A549 (cell line): ENCODE data around the gene OCIAD2. TPM values are rescaled to one million over a fixed set of nuclear protein-coding genes. Genes with fewer than 3 reads are reported as not detected.

Experiments used
- ATAC-seq, 2 experiments: fragments of 200-7000 bp in 1 of 2; fragments of >200 bp in 1 of 2; cut with Nextera tagmentation in 1 of 2; cut with Tn5 transposase in 1 of 2; 3 replicates each; pipeline versions ENCODE4 v1.8.0 to v1.9.1; 2018 to 2020; ENCODE audit warnings: mild to moderate bottlenecking in 1 of 2, moderate library complexity in 1 of 2
- CTCF ChIA-PET: fragments of 300-600 bp; sonication (Branson Sonifier 250); formaldehyde crosslinking; extraction: SDS; loops from one replicate; lab custom pipeline; 2021; ENCODE audit warnings: antibody characterized with exemption, inconsistent platforms; lab: Yijun Ruan, JAX
- POLR2A ChIA-PET: fragments of 350-600 bp; formaldehyde crosslinking; extraction: SDS; loops from one replicate; lab custom pipeline; 2021; ENCODE audit warnings: antibody characterized with exemption, inconsistent platforms; lab: Yijun Ruan, JAX
- DNase-seq, 2 experiments: peaks; one replicate each; pipeline versions ENCODE4 v3.0.0 to v3.0.0-alpha.2; 2011 to 2016; ENCODE audit warnings: low read depth in 1 of 2, low spot score in 1 of 2
- FAIRE-seq: peaks from 2 replicates; lab custom pipeline; 2011; peaks lifted over from hg19 to GRCh38; lab: Jason Lieb, UNC
- H3K27ac ChIP-seq, 2 experiments: fragments of >200 bp; sonication (Bioruptor Twin); formaldehyde crosslinking; 3 replicates each; pipeline ENCODE4 v1.5.1; 2016 to 2017
- H3K4me1 ChIP-seq: fragments of >200 bp; sonication (Bioruptor Twin); formaldehyde crosslinking; 3 replicates; pipeline ENCODE4 v1.6.1; 2016
- H3K4me2 ChIP-seq: fragments of >200 bp; sonication (Bioruptor Twin); formaldehyde crosslinking; 3 replicates; pipeline ENCODE4 v1.6.1; 2016
- H3K4me3 ChIP-seq: fragments of >200 bp; sonication (Bioruptor Twin); formaldehyde crosslinking; 3 replicates; pipeline ENCODE4 v1.5.1; 2016
- H3K9me3 ChIP-seq: fragments of >200 bp; sonication (Bioruptor Twin); formaldehyde crosslinking; 3 replicates; pipeline ENCODE4 v1.6.1; 2016
- CBX2 ChIP-seq: fragments of 200-600 bp; sonication (generic); IDR thresholded peaks from 2 replicates; pipeline ENCODE4 v1.6.1; 2016; ENCODE audit warnings: low read depth, mild to moderate bottlenecking, borderline replicate concordance
- CHD2 ChIP-seq: fragments of 150-350 bp; IDR thresholded peaks from 2 replicates; pipeline ENCODE4 v1.6.1; 2014; ENCODE audit warnings: low read length; ENCODE audit not compliant: partially characterized antibody
- EHF ChIP-seq: fragments of 250-450 bp; sonication (Bioruptor Pico); IDR thresholded peaks from 2 replicates; pipeline ENCODE4 v1.5.0; 2020; ENCODE audit warnings: mild to moderate bottlenecking
- EHMT2 ChIP-seq: fragments of 200-600 bp; sonication (generic); IDR thresholded peaks from 2 replicates; pipeline ENCODE4 v1.6.1; 2016; ENCODE audit warnings: antibody characterized with exemption, low read depth, mild to moderate bottlenecking, moderate library complexity
- FOSB ChIP-seq: fragments of 250-450 bp; sonication (Bioruptor Pico); IDR thresholded peaks from 2 replicates; pipeline ENCODE4 v1.5.0; 2020; ENCODE audit warnings: mild to moderate bottlenecking, moderate library complexity
- FOSL2 ChIP-seq, 2 experiments: fragments of 450-650 bp in 1 of 2; fragments of >200 bp in 1 of 2; sonication (Bioruptor Twin) in 1 of 2; formaldehyde crosslinking; IDR thresholded peaks; 2 replicates each; pipeline versions ENCODE4 v1.5.0 to v1.6.1; 2016 to 2020; ENCODE audit warnings: mild to moderate bottlenecking in 1 of 2, moderate library complexity in 1 of 2
- GATA3 ChIP-seq: IDR thresholded peaks from 2 replicates; pipeline ENCODE4 v1.6.1; 2012; ENCODE audit warnings: borderline replicate concordance
- HEYL ChIP-seq: fragments of 250-450 bp; sonication (Bioruptor Pico); IDR thresholded peaks from 2 replicates; pipeline ENCODE4 v1.8.0; 2021; ENCODE audit warnings: mild to moderate bottlenecking, moderate library complexity
- HOXA7 ChIP-seq: fragments of 250-450 bp; sonication (Bioruptor Pico); IDR thresholded peaks from 2 replicates; pipeline ENCODE4 v1.5.0; 2020; ENCODE audit warnings: mild to moderate bottlenecking, moderate library complexity
- JUNB ChIP-seq: fragments of >200 bp; sonication (Bioruptor Twin); formaldehyde crosslinking; IDR thresholded peaks from 2 replicates; pipeline ENCODE4 v1.6.1; 2016
- MAZ ChIP-seq: fragments of 150-350 bp; IDR thresholded peaks from 2 replicates; pipeline ENCODE4 v1.6.1; 2014; ENCODE audit warnings: antibody characterized with exemption, low read depth, low read length, borderline replicate concordance
- NFE2L2 ChIP-seq: fragments of 150-350 bp; conservative IDR thresholded peaks from 2 replicates; pipeline ENCODE4 v1.6.1; 2014; ENCODE audit warnings: low read length
- RCOR1 ChIP-seq: fragments of 150-350 bp; IDR thresholded peaks from 2 replicates; pipeline ENCODE4 v1.6.1; 2014; ENCODE audit warnings: antibody characterized with exemption, low read length, low read depth
- RFX5 ChIP-seq: fragments of 450-650 bp; IDR thresholded peaks from 2 replicates; pipeline ENCODE4 v1.7.1; 2014; ENCODE audit warnings: antibody characterized with exemption, mild to moderate bottlenecking, moderate library complexity
- SREBF2 ChIP-seq: fragments of 450-650 bp; IDR thresholded peaks from 2 replicates; pipeline ENCODE4 v1.6.1; 2014; ENCODE audit warnings: mild to moderate bottlenecking, moderate library complexity
- TFCP2L1 ChIP-seq: fragments of 250-450 bp; sonication (Bioruptor Pico); IDR thresholded peaks from 2 replicates; pipeline ENCODE4 v1.5.0; 2021; ENCODE audit warnings: mild to moderate bottlenecking
- TP53 ChIP-seq: fragments of 250-450 bp; sonication (Bioruptor Pico); IDR thresholded peaks from 2 replicates; pipeline ENCODE4 v1.5.0; 2021; ENCODE audit warnings: mild to moderate bottlenecking, moderate library complexity
- ZSCAN20 ChIP-seq: fragments of 250-450 bp; sonication (Bioruptor Pico); IDR thresholded peaks from 2 replicates; pipeline ENCODE4 v1.8.0; 2022; ENCODE audit warnings: mild to moderate bottlenecking, moderate library complexity
- WGBS: methylation state at CpG from one replicate; pipeline ENCODE4 v1.1.6; 2017; ENCODE audit errors: missing lambda C conversion rate; 5-methylcytosine and 5-hydroxymethylcytosine counted together
- polyA plus RNA-seq, 4 experiments: library from polyadenylated mRNA; depleted of rRNA in 3 of 4; stranded (reverse); fragments of >200 nt; fragmentation: RNase III in 1 of 4; extraction: RNeasy Plus Mini Kit Qiagen cat#74134 plus additional on column Dnase treatment in 1 of 4; gene quantifications; 2 replicates in 3 of 4; 3 replicates in 1 of 4; pipeline ENCODE4 v1.2.3, GENCODE V29; 2011 to 2017
- TF ChIP-seq, protein P1 (sequence below): IDR thresholded peaks from 2 replicates; pipeline ENCODE4 v1.6.1; 2012
- TF ChIP-seq, protein P2 (sequence below): IDR thresholded peaks from 2 replicates; pipeline ENCODE4 v1.6.1; 2012; ENCODE audit warnings: low read depth, borderline replicate concordance
- TF ChIP-seq, protein P3 (sequence below): fragments of 150-350 bp; IDR thresholded peaks from 2 replicates; pipeline ENCODE4 v1.6.1; 2014; ENCODE audit warnings: low read depth, mild to moderate bottlenecking, low read length

Gene OCIAD2
- polyA plus RNA-seq, 2 of the 4 experiments (the other 2 are of a cell fraction), result 141 to 170 TPM

DNA sequence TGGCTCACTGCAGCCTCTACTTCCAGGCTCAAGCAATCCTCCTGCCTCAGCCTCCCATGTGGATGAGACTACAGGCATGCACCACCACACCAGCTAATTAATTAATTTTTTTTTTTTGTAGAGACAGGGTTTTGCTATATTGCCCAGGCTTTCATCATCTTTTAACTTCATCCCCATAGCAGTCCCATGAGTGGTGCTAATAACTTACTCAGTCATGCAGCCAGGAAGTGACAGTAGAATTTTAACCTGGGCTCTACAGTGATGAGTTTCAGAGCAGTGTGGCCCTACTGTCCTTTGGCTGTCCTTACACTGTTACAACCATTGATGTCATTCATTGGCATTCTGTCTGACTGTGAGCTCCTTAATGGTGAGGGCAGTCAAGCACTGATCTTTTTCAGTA, 3.9 kb upstream of the OCIAD2 start:
- no peak for TF ChIP-seq TP53 (CRISPR knock-in tag)
- TF ChIP-seq EHMT2, result no peak
- no peak for TF ChIP-seq ZSCAN20
- no peaks in the 10 kb centered on the region for H3K9me3 ChIP-seq
- peak overlapping the region; percentile 35 to 87; a peak in 4 of 6 replicates for H3K27ac ChIP-seq
- no peak overlapping the region; the same call in 2 of the 3 replicates for H3K4me2 ChIP-seq
- ChIA-PET POLR2A (no interaction called here), CTCF (interaction anchor here (0.6 to 1.4 kb wide), 5 partner anchors 12 to 332 kb away, joined by 3 to 4 read pairs (median 3); no protein-coding TSS in a partner anchor)
- H3K4me3 ChIP-seq, result no peak overlapping the region
- FAIRE-seq (no peak), DNase-seq (no peak), ATAC-seq (no peak)
- peaks cover 38% of the 10 kb centered on the region for H3K4me1 ChIP-seq

DNA sequence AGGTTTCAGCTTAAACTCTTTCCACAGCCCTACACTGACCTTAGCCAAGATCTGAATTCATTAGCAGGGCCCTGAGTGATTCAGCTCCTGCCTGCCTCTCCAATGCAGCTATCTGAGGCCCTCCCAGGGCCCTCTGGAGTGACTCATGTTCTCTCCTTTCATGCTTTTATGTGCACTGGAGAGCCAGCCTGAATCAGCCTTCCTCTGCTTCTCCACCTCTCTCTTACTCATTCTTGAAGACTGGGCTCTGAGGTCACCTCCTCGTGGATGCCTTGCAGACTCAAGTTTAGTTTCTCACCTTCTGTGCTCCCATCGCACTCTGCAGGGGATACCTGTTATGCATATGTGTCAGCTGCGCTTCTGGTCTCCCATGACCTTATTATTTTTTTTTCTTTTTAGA, 3.1 kb upstream of the OCIAD2 start:
- H3K4me2 ChIP-seq, result peak overlapping the region; percentile 57
- ChIA-PET POLR2A (no interaction called here), CTCF (interaction anchor here (1.2 to 1.4 kb wide), 2 partner anchors 34 to 53 kb away, joined by 3 to 4 read pairs; no protein-coding TSS in a partner anchor)
- peaks cover 46% of the 10 kb centered on the region for H3K4me1 ChIP-seq
- ATAC-seq (peak; percentile 91 to 92), FAIRE-seq (no peak), DNase-seq (peak; percentile 55 to 82)
- peak overlapping the region; percentile 70 to 87; a peak in 5 of 6 replicates for H3K27ac ChIP-seq
- H3K4me3 ChIP-seq, result no peak overlapping the region
- WGBS, result 6% methylated on average over 3 of the region's 3 CpGs
- no peaks in the 10 kb centered on the region for H3K9me3 ChIP-seq
- no peak for TF ChIP-seq CHD2
- TF ChIP-seq, protein P1, sequence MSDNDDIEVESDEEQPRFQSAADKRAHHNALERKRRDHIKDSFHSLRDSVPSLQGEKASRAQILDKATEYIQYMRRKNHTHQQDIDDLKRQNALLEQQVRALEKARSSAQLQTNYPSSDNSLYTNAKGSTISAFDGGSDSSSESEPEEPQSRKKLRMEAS, result peak; percentile 62
- peak; percentile 73 for TF ChIP-seq FOSL2 (IDR thresholded peaks at IDR 0.05)
- peak; percentile 87 for TF ChIP-seq FOSL2 (CRISPR knock-in tag; IDR thresholded peaks at IDR 0.05)
- peak; percentile 58; the same call in 1 of the 2 replicates for TF ChIP-seq JUNB

DNA sequence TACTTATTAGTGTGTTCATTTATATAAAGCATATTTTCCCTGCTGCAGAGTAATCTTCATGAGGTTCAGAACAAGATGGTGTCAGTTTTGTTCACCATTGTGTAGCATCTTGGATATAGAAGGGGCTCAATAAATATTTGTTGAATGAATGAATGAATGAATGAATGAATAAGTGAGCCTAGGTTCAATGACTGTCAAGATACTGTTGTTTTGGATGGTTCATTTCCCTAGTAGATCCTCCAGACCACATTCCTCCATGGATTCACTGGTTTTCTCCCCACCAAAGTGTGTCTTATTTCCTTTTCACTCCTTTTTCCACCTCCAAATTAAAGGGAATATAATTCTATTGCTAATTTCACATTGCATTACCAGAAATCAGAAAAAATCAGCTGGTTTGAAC, 2.1 kb upstream of the OCIAD2 start:
- Histone ChIP-seq H3K9me3 (no peaks in the 10 kb centered on the region), H3K4me3 (no peak overlapping the region), H3K4me2 (no peak overlapping the region), H3K4me1 (peaks cover 53% of the 10 kb centered on the region)
- POLR2A ChIA-PET, result no interaction called here
- no peak for FAIRE-seq
- TF ChIP-seq, protein P2, sequence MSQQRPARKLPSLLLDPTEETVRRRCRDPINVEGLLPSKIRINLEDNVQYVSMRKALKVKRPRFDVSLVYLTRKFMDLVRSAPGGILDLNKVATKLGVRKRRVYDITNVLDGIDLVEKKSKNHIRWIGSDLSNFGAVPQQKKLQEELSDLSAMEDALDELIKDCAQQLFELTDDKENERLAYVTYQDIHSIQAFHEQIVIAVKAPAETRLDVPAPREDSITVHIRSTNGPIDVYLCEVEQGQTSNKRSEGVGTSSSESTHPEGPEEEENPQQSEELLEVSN, result no peak
- no peak for TF ChIP-seq RFX5
- TF ChIP-seq FOSB (CRISPR knock-in tag), result no peak
- no peak for TF ChIP-seq EHF (CRISPR knock-in tag)
- no peak for TF ChIP-seq SREBF2
- no peak for TF ChIP-seq HEYL (CRISPR knock-in tag)
- TF ChIP-seq TFCP2L1 (CRISPR knock-in tag), result no peak
- no peak for TF ChIP-seq FOSL2 (IDR thresholded peaks at IDR 0.05)
- no peak for TF ChIP-seq FOSL2 (CRISPR knock-in tag; IDR thresholded peaks at IDR 0.05)
- no peak for TF ChIP-seq GATA3
- TF ChIP-seq MAZ, result no peak
- no peak for TF ChIP-seq CBX2
- TF ChIP-seq, protein P3, sequence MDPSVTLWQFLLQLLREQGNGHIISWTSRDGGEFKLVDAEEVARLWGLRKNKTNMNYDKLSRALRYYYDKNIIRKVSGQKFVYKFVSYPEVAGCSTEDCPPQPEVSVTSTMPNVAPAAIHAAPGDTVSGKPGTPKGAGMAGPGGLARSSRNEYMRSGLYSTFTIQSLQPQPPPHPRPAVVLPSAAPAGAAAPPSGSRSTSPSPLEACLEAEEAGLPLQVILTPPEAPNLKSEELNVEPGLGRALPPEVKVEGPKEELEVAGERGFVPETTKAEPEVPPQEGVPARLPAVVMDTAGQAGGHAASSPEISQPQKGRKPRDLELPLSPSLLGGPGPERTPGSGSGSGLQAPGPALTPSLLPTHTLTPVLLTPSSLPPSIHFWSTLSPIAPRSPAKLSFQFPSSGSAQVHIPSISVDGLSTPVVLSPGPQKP, result no peak
- TF ChIP-seq RCOR1, result no peak
- no peak for TF ChIP-seq HOXA7 (CRISPR knock-in tag)
- no peak for TF ChIP-seq NFE2L2
- TF ChIP-seq, all 56 proteins: peak for 0
- CTCF ChIA-PET, result no interaction called here
- peak overlapping the region; percentile 70 to 81; a peak in 4 of 6 replicates for H3K27ac ChIP-seq
- DNase-seq (no peak), ATAC-seq (no peak)
